Activated CD8-positive, alpha-beta T cell treated with anti-CD3 and anti-CD28 coated beads, Interleukin-2, amount 10 ng/mL, durations not matched to agents 7 days and 5 days (primary cell): Measurements from ENCODE around the gene CATSPER4. TPM values are rescaled to one million over a fixed set of nuclear protein-coding genes. Genes with fewer than 3 reads are reported as not detected.

Source experiments
- ATAC-seq: fragments of 150-1000 bp; cut with Tn5 transposase; one replicate; pipeline ENCODE4 v1.10.0; 2021; ENCODE audit warnings: moderate library complexity
- CTCF ChIA-PET: fragments of 350-600 bp; sonication (Branson Sonifier 250); formaldehyde crosslinking; loops from one replicate; lab custom pipeline; 2021; ENCODE audit warnings: antibody characterized with exemption; lab: Charles Lee
- POLR2A ChIA-PET: fragments of 350-600 bp; sonication (Branson Sonifier 250); formaldehyde crosslinking; loops from one replicate; lab custom pipeline; 2021; ENCODE audit warnings: antibody characterized with exemption; lab: Charles Lee
- DNase-seq: peaks from one replicate; pipeline ENCODE4 v3.0.0-alpha.2; 2020
- H3K27ac Mint-ChIP-seq: one replicate; pipeline ENCODE4 v1.8.0; 2021; ENCODE audit warnings: mild to moderate bottlenecking, mixed read lengths
- H3K27me3 Mint-ChIP-seq: one replicate; pipeline ENCODE4 v1.8.0; 2021; ENCODE audit warnings: low read depth, mixed read lengths
- H3K36me3 Mint-ChIP-seq: one replicate; pipeline ENCODE4 v1.8.0; 2021; ENCODE audit warnings: low read depth, mixed read lengths
- H3K4me1 Mint-ChIP-seq: one replicate; pipeline ENCODE4 v1.8.0; 2021; ENCODE audit warnings: low read depth, mixed read lengths
- H3K4me3 Mint-ChIP-seq: one replicate; pipeline ENCODE4 v1.8.0; 2021; ENCODE audit warnings: mild to moderate bottlenecking, mixed read lengths
- H3K9me3 Mint-ChIP-seq: one replicate; pipeline ENCODE4 v1.8.0; 2022; ENCODE audit warnings: mixed read lengths; ENCODE audit not compliant: insufficient read depth
- total RNA-seq, 2 experiments: library from RNA; stranded (reverse); gene quantifications; one replicate each; pipeline ENCODE4 v1.2.3, GENCODE V29; 2021

The CATSPER4 gene
- total RNA-seq, 2 experiments from 2014 or later = not detected

GRCh38 chr1:26166719-26167281 lies 23.6 kb upstream of the CATSPER4 start:
- CTCF ChIA-PET = interaction anchor here (1.2 kb wide), 1 partner anchor 126 kb away, joined by 3 read pairs; no protein-coding TSS in a partner anchor
- POLR2A ChIA-PET = no interaction called here
- DNase-seq = no peak
- no peaks in the 10 kb centered on the region for H3K9me3 Mint-ChIP-seq
- ATAC-seq = no peak
- H3K4me1 Mint-ChIP-seq = peaks cover 35% of the 10 kb centered on the region
- H3K4me3 Mint-ChIP-seq = no peak overlapping the region
- H3K27me3 Mint-ChIP-seq = peaks cover 24% of the 10 kb centered on the region
- no peak overlapping the region for H3K27ac Mint-ChIP-seq
- H3K36me3 Mint-ChIP-seq = peaks cover 4% of the 10 kb centered on the region

- no peak for ATAC-seq
- Mint-ChIP-seq H3K9me3 (no peaks in the 10 kb centered on the region), H3K27ac (peak within 1 kb of the TSS; percentile 89), H3K4me1 (peaks cover 31% of the 10 kb centered on the region), H3K4me3 (peak within 1 kb of the TSS; percentile 89), H3K36me3 (peaks cover 4% of the 10 kb centered on the region), H3K27me3 (peaks cover 16% of the 10 kb centered on the region)
- no peak for DNase-seq
- ChIA-PET CTCF (interaction anchor here (0.7 to 4.2 kb wide), 11 partner anchors 10 to 249 kb away, joined by 3 to 69 read pairs (median 9); partner anchors contain the start of genes CEP85, CNKSR1 and FAM110D), POLR2A (no interaction called here)
Measured at GRCh38 chr1:26168410-26169197, 21.8 kb upstream of the CATSPER4 start, which contains the start of gene C1orf232. C1orf232 (minus strand) TSS chr1:26168963; CDS start chr1:26168499, 464 bp downstream.

DNA sequence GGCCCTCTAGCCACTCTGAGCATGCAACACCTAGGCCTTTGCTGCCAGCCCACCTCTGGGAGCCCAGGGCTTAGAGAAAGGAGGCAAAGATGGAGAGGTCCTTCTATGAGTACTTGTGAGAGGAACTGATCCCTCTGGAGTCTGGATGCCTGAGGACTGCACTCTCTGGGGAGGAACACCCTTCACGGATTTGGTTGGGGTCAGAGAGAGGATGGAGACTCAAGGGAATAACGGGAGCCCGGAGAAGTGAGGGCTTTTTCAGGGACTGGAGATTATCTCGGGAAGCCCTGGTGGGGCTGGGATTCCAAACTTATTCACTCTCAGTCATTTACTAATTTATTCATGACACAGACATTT lies 21.2 kb upstream of the CATSPER4 start:
- DNase-seq (no peak), ATAC-seq (no peak)
- Mint-ChIP-seq H3K4me1 (peaks cover 28% of the 10 kb centered on the region), H3K4me3 (peak overlapping the region; percentile 89), H3K27ac (peak overlapping the region; percentile 68), H3K36me3 (peaks cover 4% of the 10 kb centered on the region), H3K9me3 (no peaks in the 10 kb centered on the region), H3K27me3 (peaks cover 13% of the 10 kb centered on the region)
- ChIA-PET POLR2A (interaction anchor here (0.9 to 1.4 kb wide), 4 partner anchors 11 to 65 kb away, joined by 3 to 6 read pairs (median 4); partner anchors contain the start of gene CEP85), CTCF (interaction anchor here (0.6 to 4.2 kb wide), 49 partner anchors 8 to 276 kb away, joined by 3 to 69 read pairs (median 4); partner anchors contain the start of genes CATSPER4, CD52, CEP85 and CNKSR1)

- peak within 1 kb of the TSS; percentile 89 for H3K27ac Mint-ChIP-seq
- ATAC-seq = peak; percentile 95
- peaks cover 25% of the 10 kb centered on the region for H3K4me1 Mint-ChIP-seq
- H3K4me3 Mint-ChIP-seq = peak within 1 kb of the TSS; percentile 89
- H3K27me3 Mint-ChIP-seq = peaks cover 9% of the 10 kb centered on the region
- no peaks in the 10 kb centered on the region for H3K9me3 Mint-ChIP-seq
- H3K36me3 Mint-ChIP-seq = peaks cover 4% of the 10 kb centered on the region
- POLR2A ChIA-PET = interaction anchor here (0.7 to 1.4 kb wide), 6 partner anchors 12 to 64 kb away, joined by 3 to 6 read pairs (median 3); partner anchors contain the start of genes CEP85 and PDIK1L
- CTCF ChIA-PET = interaction anchor here (0.6 to 4.2 kb wide), 58 partner anchors 8 to 277 kb away, joined by 3 to 69 read pairs (median 4); partner anchors contain the start of genes CATSPER4, CD52, CEP85 and CNKSR1
- peak; percentile 92 for DNase-seq
Measured at GRCh38 chr1:26169669-26170471, 20.5 kb upstream of the CATSPER4 start, which contains the start of gene ZNF593. ZNF593 (plus strand) TSS chr1:26169908; CDS start chr1:26169984, 76 bp downstream.

DNA sequence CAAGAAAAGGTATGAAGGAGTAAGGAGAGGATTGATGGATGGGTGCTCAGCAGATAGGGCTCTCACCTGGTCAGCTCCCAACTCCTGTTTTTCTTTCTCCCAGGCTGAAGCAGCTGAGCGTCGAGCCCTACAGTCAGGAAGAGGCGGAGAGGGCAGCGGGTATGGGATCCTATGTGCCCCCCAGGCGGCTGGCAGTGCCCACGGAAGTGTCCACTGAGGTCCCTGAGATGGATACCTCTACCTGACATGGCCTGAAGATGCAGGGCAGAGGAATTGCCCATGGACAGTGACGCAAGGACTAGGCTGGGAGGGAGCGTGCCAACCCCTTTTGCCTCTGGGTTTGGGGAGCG lies 20.0 kb upstream of the CATSPER4 start:
- CTCF ChIA-PET = interaction anchor here (0.8 to 4.2 kb wide), 38 partner anchors 8 to 247 kb away, joined by 3 to 69 read pairs (median 5); partner anchors contain the start of genes CATSPER4, CD52, CEP85 and CNKSR1
- POLR2A ChIA-PET = interaction anchor here (0.7 to 1.4 kb wide), 3 partner anchors 14 to 59 kb away, joined by 3 read pairs; partner anchors contain the start of gene PDIK1L
- no peak for DNase-seq
- ATAC-seq = no peak
- H3K36me3 Mint-ChIP-seq = peaks cover 4% of the 10 kb centered on the region
- H3K9me3 Mint-ChIP-seq = no peaks in the 10 kb centered on the region
- peaks cover 6% of the 10 kb centered on the region for H3K27me3 Mint-ChIP-seq
- H3K4me1 Mint-ChIP-seq = peaks cover 22% of the 10 kb centered on the region
- peak overlapping the region; percentile 89 for H3K27ac Mint-ChIP-seq
- H3K4me3 Mint-ChIP-seq = peak overlapping the region; percentile 89

- H3K4me1 Mint-ChIP-seq = peaks cover 22% of the 10 kb centered on the region
- ATAC-seq (no peak), DNase-seq (no peak)
- ChIA-PET POLR2A (interaction anchor here (1.1 kb wide), 2 partner anchors 15 to 64 kb away, joined by 3 read pairs; no protein-coding TSS in a partner anchor), CTCF (interaction anchor here (0.9 to 4.2 kb wide), 4 partner anchors 26 to 150 kb away, joined by 4 to 69 read pairs (median 6); partner anchors contain the start of gene CEP85)
- H3K36me3 Mint-ChIP-seq = peaks cover 4% of the 10 kb centered on the region
- H3K4me3 Mint-ChIP-seq = peak within 1 kb of the TSS; percentile 89
- no peak within 1 kb of the TSS for H3K27ac Mint-ChIP-seq
- H3K27me3 Mint-ChIP-seq = peaks cover 6% of the 10 kb centered on the region
- no peaks in the 10 kb centered on the region for H3K9me3 Mint-ChIP-seq
Measured at GRCh38 chr1:26171084-26172072, 19.0 kb upstream of the CATSPER4 start, which contains the start of gene ZNF593OS. ZNF593OS (minus strand) TSS chr1:26171832; CDS start chr1:26171661, 171 bp downstream.

- POLR2A ChIA-PET = interaction anchor here (0.6 kb wide), 1 partner anchor 101 kb away, joined by 3 read pairs; no protein-coding TSS in a partner anchor
Measured at GRCh38 chr1:26175346-26175745, 15.1 kb upstream of the CATSPER4 start.

GRCh38 chr1:26177182-26177684 lies 13.2 kb upstream of the CATSPER4 start, which contains the start of gene CNKSR1:
CNKSR1 (plus strand) TSS chr1:26177491; CDS start chr1:26177548, 57 bp downstream.
- H3K27ac Mint-ChIP-seq = no peak within 1 kb of the TSS
- POLR2A ChIA-PET = no interaction called here

More at GRCh38 chr1:26175346-26175745, 15.1 kb upstream of the CATSPER4 start:
- no peak overlapping the region for H3K4me3 Mint-ChIP-seq
- no peaks in the 10 kb centered on the region for H3K27me3 Mint-ChIP-seq
- no peak overlapping the region for H3K27ac Mint-ChIP-seq
- no peaks in the 10 kb centered on the region for H3K9me3 Mint-ChIP-seq
- CTCF ChIA-PET = interaction anchor here (2.0 kb wide), 1 partner anchor 59 kb away, joined by 9 read pairs; the partner anchor contains the start of gene CEP85
- H3K36me3 Mint-ChIP-seq = peaks cover 4% of the 10 kb centered on the region
- peaks cover 12% of the 10 kb centered on the region for H3K4me1 Mint-ChIP-seq
- ATAC-seq (no peak), DNase-seq (no peak)

GRCh38 chr1:26180010-26180506 lies 10.3 kb upstream of the CATSPER4 start:
- no peaks in the 10 kb centered on the region for H3K36me3 Mint-ChIP-seq
- no peaks in the 10 kb centered on the region for H3K9me3 Mint-ChIP-seq
- no peak overlapping the region for H3K27ac Mint-ChIP-seq
- ChIA-PET CTCF (interaction anchor here (1.1 kb wide), 3 partner anchors 10 to 67 kb away, joined by 3 to 8 read pairs (median 3); partner anchors contain the start of gene ZNF593), POLR2A (no interaction called here)
- H3K27me3 Mint-ChIP-seq = no peaks in the 10 kb centered on the region
- DNase-seq (no peak), ATAC-seq (no peak)
- no peak overlapping the region for H3K4me3 Mint-ChIP-seq
- H3K4me1 Mint-ChIP-seq = no peaks in the 10 kb centered on the region

More at GRCh38 chr1:26177182-26177684, 13.2 kb upstream of the CATSPER4 start, which contains the start of gene CNKSR1:
- CTCF ChIA-PET = interaction anchor here (1.0 to 2.2 kb wide), 2 partner anchors 8 to 282 kb away, joined by 3 to 16 read pairs; partner anchors contain the start of genes C1orf232 and ZNF593
- no peak for DNase-seq
- no peaks in the 10 kb centered on the region for H3K9me3 Mint-ChIP-seq
- no peaks in the 10 kb centered on the region for H3K4me1 Mint-ChIP-seq
- H3K4me3 Mint-ChIP-seq = no peak within 1 kb of the TSS
- H3K27me3 Mint-ChIP-seq = no peaks in the 10 kb centered on the region
- no peaks in the 10 kb centered on the region for H3K36me3 Mint-ChIP-seq
- no peak for ATAC-seq
